Nephron (organoid): ENCODE results near the gene MRTFA.

Experiments used
- H3K27ac Mint-ChIP-seq, 3 experiments: 2 replicates each; pipeline ENCODE4 v1.8.0; 2020; ENCODE audit warnings: mixed read lengths in 3 of 3, mild to moderate bottlenecking in 2 of 3, moderate library complexity in 1 of 3
- H3K27me3 Mint-ChIP-seq: 2 replicates; pipeline ENCODE4 v1.8.0; 2021; ENCODE audit warnings: low read depth, mild to moderate bottlenecking, moderate library complexity, mixed read lengths
- H3K36me3 Mint-ChIP-seq: 2 replicates; pipeline ENCODE4 v1.8.0; 2020; ENCODE audit warnings: low read depth, mixed read lengths
- H3K4me1 Mint-ChIP-seq: 2 replicates; pipeline ENCODE4 v1.8.0; 2020; ENCODE audit warnings: mixed read lengths
- H3K4me3 Mint-ChIP-seq, 3 experiments: 2 replicates each; pipeline ENCODE4 v1.8.0; 2020; ENCODE audit warnings: mild to moderate bottlenecking in 3 of 3, mixed read lengths in 3 of 3, moderate library complexity in 2 of 3
- H3K9me3 Mint-ChIP-seq: 2 replicates; pipeline ENCODE4 v1.8.0; 2020; ENCODE audit warnings: mixed read lengths
- CTCF ChIP-seq, 3 experiments: fragments of 200-600 bp; sonication (generic); IDR thresholded peaks; one replicate each; pipeline ENCODE4 v1.5.0; 2021; ENCODE audit warnings: antibody characterized with exemption in 3 of 3; ENCODE audit not compliant: unreplicated experiment in 3 of 3

The MRTFA gene

DNA sequence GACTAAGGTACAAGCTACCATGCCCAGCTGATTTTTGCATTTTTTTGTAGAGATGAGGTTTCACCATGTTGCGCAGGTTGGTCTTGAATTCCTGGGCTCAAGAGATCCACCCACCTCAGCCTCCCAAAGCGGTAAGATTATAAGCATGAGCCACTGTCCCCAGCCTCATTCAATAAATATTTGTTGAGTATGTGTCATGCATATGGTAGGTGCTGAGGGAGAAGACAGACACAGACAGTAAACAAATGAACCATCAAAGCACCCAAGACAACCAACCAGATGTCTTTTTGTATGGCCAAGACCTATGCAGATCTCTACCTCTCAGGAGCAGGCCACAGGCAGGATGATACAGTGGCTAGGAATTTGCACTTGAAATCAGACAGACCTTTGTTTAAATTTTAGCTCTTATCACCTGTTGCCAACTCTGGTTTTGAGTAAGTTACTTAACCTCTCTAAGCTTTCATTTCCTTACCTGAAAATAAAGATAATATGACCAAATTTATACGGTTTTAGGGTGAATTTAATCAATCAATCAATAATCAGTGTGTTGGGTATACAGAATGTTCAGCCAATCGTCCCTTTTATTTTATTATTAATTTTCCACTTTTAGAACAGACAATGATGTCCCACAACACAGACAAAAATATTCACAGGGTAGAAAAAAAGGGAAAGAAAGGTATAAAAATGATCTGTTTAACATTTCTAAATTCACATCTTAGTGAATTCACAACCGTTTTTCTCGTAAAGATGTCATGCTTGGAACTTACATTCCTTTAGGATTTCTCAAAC, 137.9 kb downstream of the MRTFA start:
- Mint-ChIP-seq H3K4me1 (peaks cover 16% of the 10 kb centered on the region), H3K9me3 (peaks cover 5% of the 10 kb centered on the region), H3K36me3 (peaks cover 21% of the 10 kb centered on the region), H3K27ac (peak overlapping the region in 2 of 3 experiments; percentile 49 to 71), H3K27me3 (no peaks in the 10 kb centered on the region), H3K4me3 (no peak overlapping the region)
- no peak for TF ChIP-seq CTCF (IDR thresholded peaks at IDR 0.05; ENCODE audit: unreplicated experiment in 3 of 3)

GRCh38 chr22:40493441-40493840, 143.1 kb downstream of the MRTFA start:
- Mint-ChIP-seq H3K36me3 (peaks cover 18% of the 10 kb centered on the region), H3K27ac (peak overlapping the region in 2 of 3 experiments; percentile 24 to 82), H3K4me1 (peaks cover 33% of the 10 kb centered on the region), H3K9me3 (no peaks in the 10 kb centered on the region), H3K4me3 (no peak overlapping the region), H3K27me3 (no peaks in the 10 kb centered on the region)
- no peak for TF ChIP-seq CTCF (IDR thresholded peaks at IDR 0.05; ENCODE audit: unreplicated experiment in 3 of 3)

- H3K36me3 Mint-ChIP-seq = peaks cover 25% of the 10 kb centered on the region
- H3K9me3 Mint-ChIP-seq = no peaks in the 10 kb centered on the region
- peak overlapping the region in 1 of 3 experiments; percentile 6 for H3K4me3 Mint-ChIP-seq
- TF ChIP-seq CTCF (IDR thresholded peaks at IDR 0.05; ENCODE audit: unreplicated experiment in 3 of 3) = no peak
- no peaks in the 10 kb centered on the region for H3K27me3 Mint-ChIP-seq
- peak overlapping the region; percentile 24 to 89 (median 82) for H3K27ac Mint-ChIP-seq
- peaks cover 38% of the 10 kb centered on the region for H3K4me1 Mint-ChIP-seq
These were observed 144.4 kb downstream of the MRTFA start for GRCh38 chr22:40491990-40492631.

GRCh38 chr22:40487663-40488249, 148.8 kb downstream of the MRTFA start:
- no peaks in the 10 kb centered on the region for H3K9me3 Mint-ChIP-seq
- peaks cover 20% of the 10 kb centered on the region for H3K36me3 Mint-ChIP-seq
- peaks cover 41% of the 10 kb centered on the region for H3K4me1 Mint-ChIP-seq
- H3K27ac Mint-ChIP-seq = peak overlapping the region; percentile 4 to 6 (median 4)
- no peaks in the 10 kb centered on the region for H3K27me3 Mint-ChIP-seq
- no peak overlapping the region for H3K4me3 Mint-ChIP-seq
- TF ChIP-seq CTCF (IDR thresholded peaks at IDR 0.05; ENCODE audit: unreplicated experiment in 3 of 3) = peak; percentile 58 to 67 (median 62)

DNA sequence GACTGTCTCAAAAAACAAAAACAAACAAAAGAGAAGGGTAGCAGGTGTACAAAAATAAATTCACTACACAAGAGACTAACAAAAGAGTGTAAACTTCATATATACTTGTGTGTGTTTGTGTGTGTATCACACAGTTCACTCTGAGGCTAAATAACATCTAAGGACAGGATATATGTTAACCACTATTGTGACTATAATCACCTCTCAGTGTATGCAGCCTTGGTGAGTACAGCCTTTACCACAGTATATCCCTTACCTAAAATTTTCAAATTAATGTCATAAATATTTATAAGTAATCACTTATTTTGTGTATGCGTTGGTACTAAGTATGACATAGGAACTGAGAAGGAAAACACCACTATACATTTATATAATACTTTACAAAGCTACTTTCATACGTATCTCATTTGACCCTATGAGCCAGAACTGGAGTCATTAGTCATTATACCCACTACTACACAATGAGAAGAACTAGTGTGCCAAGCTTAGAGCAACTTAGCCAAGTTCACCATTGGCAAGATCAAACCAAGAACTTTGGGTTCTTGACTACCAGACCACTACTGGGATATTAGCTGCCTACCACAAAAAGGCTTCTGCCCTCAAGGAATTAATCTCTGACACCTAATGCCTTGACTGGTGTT, 149.4 kb downstream of the MRTFA start:
- peak overlapping the region in 1 of 3 experiments; percentile 4 for H3K27ac Mint-ChIP-seq
- peaks cover 39% of the 10 kb centered on the region for H3K4me1 Mint-ChIP-seq
- no peak overlapping the region for H3K4me3 Mint-ChIP-seq

More for the DNA sequence above, 149.4 kb downstream of the MRTFA start:
- no peak for TF ChIP-seq CTCF (IDR thresholded peaks at IDR 0.05; ENCODE audit: unreplicated experiment in 3 of 3)
- Mint-ChIP-seq H3K36me3 (peaks cover 22% of the 10 kb centered on the region), H3K9me3 (no peaks in the 10 kb centered on the region), H3K27me3 (no peaks in the 10 kb centered on the region)
